Neural cell (in vitro differentiated cells): Measurements from ENCODE around the gene IGF1R. TPM values are rescaled to one million over a fixed set of nuclear protein-coding genes. Genes with fewer than 3 reads are reported as not detected.

Source experiments
- H2AFZ ChIP-seq: fragments of 200-600, 300-800 bp; sonication (generic), shearing (Covaris generic); 2 replicates; pipeline ENCODE4 v1.6.0; 2014; ENCODE audit warnings: low read depth, mild to moderate bottlenecking, antibody characterized with exemption, low read length, moderate library complexity
- H3F3A ChIP-seq: fragments of 200-600 bp; shearing (Covaris generic); 2 replicates; pipeline ENCODE4 v1.6.1; 2016; ENCODE audit warnings: mild to moderate bottlenecking, moderate library complexity, mixed read lengths, antibody characterized with exemption, low read length; ENCODE audit not compliant: insufficient read depth, poor library complexity, severe bottlenecking
- H3K27ac ChIP-seq: fragments of 200-600, 300-800 bp; sonication (generic), shearing (Covaris generic); 2 replicates; pipeline ENCODE4 v1.5.1; 2014; ENCODE audit warnings: mild to moderate bottlenecking, low read length, moderate library complexity
- H3K27me3 ChIP-seq: fragments of 300-800, 200-600 bp; sonication (generic), shearing (Covaris generic); 2 replicates; pipeline ENCODE4 v1.6.0; 2014; ENCODE audit warnings: mild to moderate bottlenecking, low read depth, low read length, moderate library complexity; ENCODE audit not compliant: insufficient read depth
- H3K36me3 ChIP-seq: fragments of 300-800, 200-600 bp; sonication (generic), shearing (Covaris generic); 2 replicates; pipeline ENCODE4 v1.5.1; 2014; ENCODE audit warnings: mild to moderate bottlenecking, antibody characterized with exemption, low read length, moderate library complexity; ENCODE audit not compliant: insufficient read depth
- H3K4me2 ChIP-seq: fragments of 300-800, 200-600 bp; sonication (generic), shearing (Covaris generic); 2 replicates; pipeline ENCODE4 v1.6.0; 2014; ENCODE audit warnings: mild to moderate bottlenecking, low read length
- H3K4me3 ChIP-seq: fragments of 300-800, 200-600 bp; sonication (generic), shearing (Covaris generic); 2 replicates; pipeline ENCODE4 v1.5.1; 2014; ENCODE audit warnings: mild to moderate bottlenecking, low read length, moderate library complexity
- H3K79me2 ChIP-seq: fragments of 200-600 bp; shearing (Covaris generic); replicated peaks from 2 replicates; pipeline ENCODE4 v1.6.0; 2014; ENCODE audit warnings: mild to moderate bottlenecking, low read length, moderate library complexity; ENCODE audit not compliant: insufficient read depth
- H3K9ac ChIP-seq: fragments of 300-800, 200-600 bp; sonication (generic), shearing (Covaris generic); 2 replicates; pipeline ENCODE4 v1.6.1; 2016; ENCODE audit warnings: mild to moderate bottlenecking, low read length, mixed read lengths
- H3K9me2 ChIP-seq: fragments of 200-600 bp; shearing (Covaris generic); 2 replicates; pipeline ENCODE4 v1.6.1; 2016; ENCODE audit warnings: mild to moderate bottlenecking, low read length, mixed read lengths; ENCODE audit not compliant: insufficient read depth
- H3K9me3 ChIP-seq: fragments of 200-600, 300-800 bp; sonication (generic), shearing (Covaris generic); 2 replicates; pipeline ENCODE4 v1.6.1; 2016; ENCODE audit warnings: mild to moderate bottlenecking, mixed run types, low read length, moderate library complexity, mixed read lengths
- H4K20me1 ChIP-seq: fragments of 200-600 bp; shearing (Covaris generic); 2 replicates; pipeline ENCODE4 v1.6.1; 2016; ENCODE audit warnings: mild to moderate bottlenecking, mixed run types; ENCODE audit not compliant: insufficient read depth
- EP300 ChIP-seq: fragments of 450-650 bp; conservative IDR thresholded peaks from 2 replicates; pipeline ENCODE4 v1.6.1; 2014; ENCODE audit warnings: antibody characterized with exemption, mild to moderate bottlenecking, moderate library complexity; ENCODE audit not compliant: poor library complexity, severe bottlenecking
- EZH2 ChIP-seq: fragments of 200-600, 300-800 bp; shearing (Covaris generic), sonication (generic); IDR thresholded peaks from 2 replicates; pipeline ENCODE4 v1.6.1; 2014; ENCODE audit warnings: antibody characterized with exemption, low read length, borderline replicate concordance, mild to moderate bottlenecking; ENCODE audit not compliant: insufficient read depth, poor library complexity, severe bottlenecking
- MXI1 ChIP-seq: fragments of 450-650 bp; conservative IDR thresholded peaks from 2 replicates; pipeline ENCODE4 v1.6.1; 2014; ENCODE audit warnings: antibody characterized with exemption, mild to moderate bottlenecking; ENCODE audit not compliant: poor library complexity, severe bottlenecking
- POLR2AphosphoS5 ChIP-seq: IDR thresholded peaks from 2 replicates; pipeline ENCODE4 v1.6.1; 2012
- RAD21 ChIP-seq: fragments of 450-650 bp; conservative IDR thresholded peaks from 2 replicates; pipeline ENCODE4 v1.6.1; 2014; ENCODE audit warnings: antibody characterized with exemption, mild to moderate bottlenecking, moderate library complexity
- SMC3 ChIP-seq: fragments of 450-650 bp; conservative IDR thresholded peaks from 2 replicates; pipeline ENCODE4 v1.6.1; 2014; ENCODE audit warnings: antibody characterized with exemption, mild to moderate bottlenecking, moderate library complexity; ENCODE audit not compliant: poor library complexity
- TAF1 ChIP-seq: IDR thresholded peaks from 2 replicates; pipeline ENCODE4 v1.6.1; 2012; ENCODE audit warnings: low read depth
- polyA plus RNA-seq: library from polyadenylated mRNA; depleted of rRNA; stranded (reverse); fragments of >200 nt; gene quantifications from 2 replicates; pipeline ENCODE4 v1.2.3, GENCODE V29; 2014
- TF ChIP-seq, protein P1 (sequence below): IDR thresholded peaks from 2 replicates; pipeline ENCODE4 v1.6.1; 2012; ENCODE audit warnings: borderline replicate concordance
- TF ChIP-seq, protein P2 (sequence below): fragments of 450-650 bp; IDR thresholded peaks from 2 replicates; pipeline ENCODE4 v1.5.1; 2014; ENCODE audit warnings: antibody characterized with exemption, mild to moderate bottlenecking, moderate library complexity; ENCODE audit not compliant: poor library complexity, severe bottlenecking

Gene IGF1R
- polyA plus RNA-seq, 1 donor from 2014 or later: 10.9 TPM

DNA sequence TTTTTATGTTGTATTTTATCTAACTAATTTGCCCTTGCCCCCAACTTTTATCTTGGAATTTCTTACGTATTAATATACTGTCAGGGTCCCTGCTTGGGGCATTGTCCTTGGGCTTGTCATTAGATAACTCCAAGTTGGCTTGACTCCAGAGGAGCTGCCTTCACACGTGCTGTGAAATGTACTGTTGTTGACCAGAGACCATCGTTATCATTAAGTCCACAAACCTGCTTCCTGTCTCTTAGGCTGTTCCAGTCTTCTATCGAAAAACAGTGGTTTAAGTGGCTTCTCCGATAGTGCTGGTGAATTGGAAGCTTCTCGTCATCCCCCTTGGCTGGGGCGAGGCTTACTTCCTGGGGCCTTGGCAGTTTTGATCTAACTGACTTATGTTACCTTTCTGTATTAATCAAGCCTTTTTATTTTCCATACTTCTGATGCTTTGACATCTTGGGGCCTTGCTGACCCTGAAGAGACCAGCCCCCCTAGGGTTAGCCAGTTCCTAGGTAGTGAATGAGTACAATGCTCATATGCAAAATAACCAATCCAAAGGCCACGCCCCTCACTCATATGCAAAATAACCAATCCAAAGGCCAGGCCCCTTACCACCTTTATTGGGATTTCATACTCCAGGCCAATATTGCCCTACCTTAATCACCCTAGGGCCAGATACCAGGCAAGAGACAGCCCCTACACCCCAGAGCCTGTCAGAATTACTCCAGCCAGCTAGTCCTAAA is 164.5 kb downstream of the IGF1R start:
- Histone ChIP-seq H3K36me3 (no peaks in the 10 kb centered on the region), H3K9me3 (no peaks in the 10 kb centered on the region), H3K79me2 (peaks cover 23% of the 10 kb centered on the region), H3K27ac (no peak overlapping the region), H3K9me2 (no peaks in the 10 kb centered on the region), H3K4me2 (no peak overlapping the region), H3K4me3 (no peak overlapping the region), H2AFZ (no peak overlapping the region), H4K20me1 (no peaks in the 10 kb centered on the region), H3K9ac (no peak overlapping the region), H3F3A (no peaks in the 10 kb centered on the region), H3K27me3 (no peaks in the 10 kb centered on the region)
- no peak for TF ChIP-seq SMC3
- TF ChIP-seq MXI1: no peak
- no peak for TF ChIP-seq POLR2AphosphoS5
- TF ChIP-seq, protein P1, sequence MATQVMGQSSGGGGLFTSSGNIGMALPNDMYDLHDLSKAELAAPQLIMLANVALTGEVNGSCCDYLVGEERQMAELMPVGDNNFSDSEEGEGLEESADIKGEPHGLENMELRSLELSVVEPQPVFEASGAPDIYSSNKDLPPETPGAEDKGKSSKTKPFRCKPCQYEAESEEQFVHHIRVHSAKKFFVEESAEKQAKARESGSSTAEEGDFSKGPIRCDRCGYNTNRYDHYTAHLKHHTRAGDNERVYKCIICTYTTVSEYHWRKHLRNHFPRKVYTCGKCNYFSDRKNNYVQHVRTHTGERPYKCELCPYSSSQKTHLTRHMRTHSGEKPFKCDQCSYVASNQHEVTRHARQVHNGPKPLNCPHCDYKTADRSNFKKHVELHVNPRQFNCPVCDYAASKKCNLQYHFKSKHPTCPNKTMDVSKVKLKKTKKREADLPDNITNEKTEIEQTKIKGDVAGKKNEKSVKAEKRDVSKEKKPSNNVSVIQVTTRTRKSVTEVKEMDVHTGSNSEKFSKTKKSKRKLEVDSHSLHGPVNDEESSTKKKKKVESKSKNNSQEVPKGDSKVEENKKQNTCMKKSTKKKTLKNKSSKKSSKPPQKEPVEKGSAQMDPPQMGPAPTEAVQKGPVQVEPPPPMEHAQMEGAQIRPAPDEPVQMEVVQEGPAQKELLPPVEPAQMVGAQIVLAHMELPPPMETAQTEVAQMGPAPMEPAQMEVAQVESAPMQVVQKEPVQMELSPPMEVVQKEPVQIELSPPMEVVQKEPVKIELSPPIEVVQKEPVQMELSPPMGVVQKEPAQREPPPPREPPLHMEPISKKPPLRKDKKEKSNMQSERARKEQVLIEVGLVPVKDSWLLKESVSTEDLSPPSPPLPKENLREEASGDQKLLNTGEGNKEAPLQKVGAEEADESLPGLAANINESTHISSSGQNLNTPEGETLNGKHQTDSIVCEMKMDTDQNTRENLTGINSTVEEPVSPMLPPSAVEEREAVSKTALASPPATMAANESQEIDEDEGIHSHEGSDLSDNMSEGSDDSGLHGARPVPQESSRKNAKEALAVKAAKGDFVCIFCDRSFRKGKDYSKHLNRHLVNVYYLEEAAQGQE: no peak
- TF ChIP-seq EP300: no peak
- no peak for TF ChIP-seq TAF1
- TF ChIP-seq RAD21: no peak
- no peak for TF ChIP-seq EZH2
- TF ChIP-seq, protein P2, sequence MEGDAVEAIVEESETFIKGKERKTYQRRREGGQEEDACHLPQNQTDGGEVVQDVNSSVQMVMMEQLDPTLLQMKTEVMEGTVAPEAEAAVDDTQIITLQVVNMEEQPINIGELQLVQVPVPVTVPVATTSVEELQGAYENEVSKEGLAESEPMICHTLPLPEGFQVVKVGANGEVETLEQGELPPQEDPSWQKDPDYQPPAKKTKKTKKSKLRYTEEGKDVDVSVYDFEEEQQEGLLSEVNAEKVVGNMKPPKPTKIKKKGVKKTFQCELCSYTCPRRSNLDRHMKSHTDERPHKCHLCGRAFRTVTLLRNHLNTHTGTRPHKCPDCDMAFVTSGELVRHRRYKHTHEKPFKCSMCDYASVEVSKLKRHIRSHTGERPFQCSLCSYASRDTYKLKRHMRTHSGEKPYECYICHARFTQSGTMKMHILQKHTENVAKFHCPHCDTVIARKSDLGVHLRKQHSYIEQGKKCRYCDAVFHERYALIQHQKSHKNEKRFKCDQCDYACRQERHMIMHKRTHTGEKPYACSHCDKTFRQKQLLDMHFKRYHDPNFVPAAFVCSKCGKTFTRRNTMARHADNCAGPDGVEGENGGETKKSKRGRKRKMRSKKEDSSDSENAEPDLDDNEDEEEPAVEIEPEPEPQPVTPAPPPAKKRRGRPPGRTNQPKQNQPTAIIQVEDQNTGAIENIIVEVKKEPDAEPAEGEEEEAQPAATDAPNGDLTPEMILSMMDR: no peak

DNA sequence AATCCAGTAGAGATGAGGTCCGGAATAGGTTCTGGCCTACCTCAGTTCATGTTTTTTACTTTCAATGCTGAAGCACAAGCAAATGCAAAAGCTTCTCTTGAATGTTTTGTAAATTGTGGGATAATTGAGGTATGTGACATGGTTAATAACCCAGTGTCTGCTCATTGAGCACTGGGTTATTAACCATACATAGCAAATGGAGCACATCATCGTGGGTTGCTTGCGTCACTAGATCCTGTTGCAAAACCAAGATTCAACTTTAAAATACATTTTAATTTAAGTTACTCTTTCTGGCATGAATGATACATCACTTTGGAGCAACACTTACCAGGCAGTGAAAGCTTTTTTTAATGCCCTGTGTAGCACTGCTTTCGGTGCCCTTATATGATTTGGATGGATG is 165.6 kb downstream of the IGF1R start:
- no peaks in the 10 kb centered on the region for H4K20me1 ChIP-seq
- H3K9me3 ChIP-seq: no peaks in the 10 kb centered on the region
- H3K79me2 ChIP-seq: peaks cover 15% of the 10 kb centered on the region
- H3K9me2 ChIP-seq: no peaks in the 10 kb centered on the region
- no peaks in the 10 kb centered on the region for H3F3A ChIP-seq
- no peaks in the 10 kb centered on the region for H3K36me3 ChIP-seq
- TF ChIP-seq EZH2 (no peak), RAD21 (no peak)
- H3K9ac ChIP-seq: no peak overlapping the region
- H3K4me2 ChIP-seq: no peak overlapping the region
- H2AFZ ChIP-seq: no peak overlapping the region
- H3K27me3 ChIP-seq: no peaks in the 10 kb centered on the region
- no peak overlapping the region for H3K27ac ChIP-seq
- H3K4me3 ChIP-seq: no peak overlapping the region
